BLaER1 (cell line): ENCODE data around the gene EIF6.

Experiments
- H3K27ac ChIP-seq: shearing (Covaris generic); formaldehyde crosslinking; 2 replicates; pipeline ENCODE4 v1.8.1; 2022
- H3K27me3 ChIP-seq: shearing (Covaris generic); formaldehyde crosslinking; 2 replicates; pipeline ENCODE4 v1.8.1; 2022
- H3K36me3 ChIP-seq: shearing (Covaris generic); formaldehyde crosslinking; 2 replicates; pipeline ENCODE4 v1.8.1; 2022
- H3K4me1 ChIP-seq: shearing (Covaris generic); formaldehyde crosslinking; 2 replicates; pipeline ENCODE4 v1.8.1; 2022
- H3K4me2 ChIP-seq: shearing (Covaris generic); formaldehyde crosslinking; 2 replicates; pipeline ENCODE4 v1.8.1; 2022
- H3K4me3 ChIP-seq: shearing (Covaris generic); formaldehyde crosslinking; 2 replicates; pipeline ENCODE4 v1.8.1; 2022
- H3K9ac ChIP-seq: shearing (Covaris generic); formaldehyde crosslinking; 2 replicates; pipeline ENCODE4 v1.8.1; 2022
- H3K9me3 ChIP-seq: shearing (Covaris generic); formaldehyde crosslinking; 2 replicates; pipeline ENCODE4 v1.8.1; 2022
- H4K20me1 ChIP-seq: shearing (Covaris generic); formaldehyde crosslinking; 2 replicates; pipeline ENCODE4 v1.8.1; 2022
- Cebpa-rat ChIP-seq: shearing (Covaris generic); IDR thresholded peaks from 2 replicates; pipeline ENCODE4 v1.8.1; 2022

Gene EIF6

GRCh38 chr20:35302421-35303335 is 18.1 kb upstream of the EIF6 start:
- no peak overlapping the region for H3K4me2 ChIP-seq
- H3K9me3 ChIP-seq = no peaks in the 10 kb centered on the region
- H3K4me3 ChIP-seq = no peak overlapping the region
- H4K20me1 ChIP-seq = no peaks in the 10 kb centered on the region
- no peak for TF ChIP-seq Cebpa-rat
- peaks cover 40% of the 10 kb centered on the region for H3K36me3 ChIP-seq
- no peaks in the 10 kb centered on the region for H3K27me3 ChIP-seq
- H3K27ac ChIP-seq = no peak overlapping the region
- H3K4me1 ChIP-seq = peaks cover 2% of the 10 kb centered on the region
- H3K9ac ChIP-seq = no peak overlapping the region

- Histone ChIP-seq H3K27me3 (no peaks in the 10 kb centered on the region; the same call in 1 of the 2 replicates), H3K9ac (no peak overlapping the region), H3K4me1 (no peaks in the 10 kb centered on the region), H4K20me1 (no peaks in the 10 kb centered on the region), H3K4me2 (no peak overlapping the region), H3K36me3 (peaks cover 36% of the 10 kb centered on the region), H3K9me3 (no peaks in the 10 kb centered on the region), H3K27ac (no peak overlapping the region), H3K4me3 (no peak overlapping the region)
- no peak for TF ChIP-seq Cebpa-rat
Observed at GRCh38 chr20:35301426-35301825, 16.9 kb upstream of the EIF6 start.

GRCh38 chr20:35300469-35301262 is 16.1 kb upstream of the EIF6 start:
- TF ChIP-seq Cebpa-rat = no peak
- H3K4me2 ChIP-seq = no peak overlapping the region
- no peaks in the 10 kb centered on the region for H3K4me1 ChIP-seq
- no peak overlapping the region for H3K4me3 ChIP-seq
- H3K9me3 ChIP-seq = no peaks in the 10 kb centered on the region
- no peaks in the 10 kb centered on the region; the same call in 1 of the 2 replicates for H3K27me3 ChIP-seq
- H3K36me3 ChIP-seq = peaks cover 28% of the 10 kb centered on the region
- H3K27ac ChIP-seq = no peak overlapping the region
- no peak overlapping the region for H3K9ac ChIP-seq
- no peaks in the 10 kb centered on the region for H4K20me1 ChIP-seq

- Histone ChIP-seq H3K4me2 (no peak overlapping the region), H3K9ac (no peak overlapping the region), H3K27me3 (no peaks in the 10 kb centered on the region; the same call in 1 of the 2 replicates), H3K36me3 (peaks cover 20% of the 10 kb centered on the region), H3K4me3 (no peak overlapping the region), H3K9me3 (no peaks in the 10 kb centered on the region), H3K4me1 (no peaks in the 10 kb centered on the region), H3K27ac (no peak overlapping the region), H4K20me1 (no peaks in the 10 kb centered on the region)
- TF ChIP-seq Cebpa-rat = no peak
Observed at GRCh38 chr20:35299780-35300179, 15.2 kb upstream of the EIF6 start.

GRCh38 chr20:35298264-35298663 is 13.7 kb upstream of the EIF6 start:
- no peak overlapping the region for H3K27ac ChIP-seq
- no peaks in the 10 kb centered on the region; the same call in 1 of the 2 replicates for H3K27me3 ChIP-seq

GRCh38 chr20:35297740-35298139 is 13.2 kb upstream of the EIF6 start:
- H3K9ac ChIP-seq = no peak overlapping the region
- H3K4me2 ChIP-seq = no peak overlapping the region
- TF ChIP-seq Cebpa-rat = no peak
- H3K27ac ChIP-seq = no peak overlapping the region
- no peaks in the 10 kb centered on the region for H4K20me1 ChIP-seq
- H3K4me1 ChIP-seq = no peaks in the 10 kb centered on the region
- H3K9me3 ChIP-seq = no peaks in the 10 kb centered on the region
- no peak overlapping the region for H3K4me3 ChIP-seq
- H3K27me3 ChIP-seq = no peaks in the 10 kb centered on the region; the same call in 1 of the 2 replicates
- H3K36me3 ChIP-seq = peaks cover 10% of the 10 kb centered on the region; the same call in 1 of the 2 replicates

More at GRCh38 chr20:35298264-35298663, 13.7 kb upstream of the EIF6 start:
- no peak for TF ChIP-seq Cebpa-rat
- no peaks in the 10 kb centered on the region for H3K9me3 ChIP-seq
- H3K4me1 ChIP-seq = no peaks in the 10 kb centered on the region
- no peaks in the 10 kb centered on the region for H4K20me1 ChIP-seq
- no peak overlapping the region for H3K4me2 ChIP-seq
- peaks cover 16% of the 10 kb centered on the region for H3K36me3 ChIP-seq
- no peak overlapping the region for H3K4me3 ChIP-seq
- H3K9ac ChIP-seq = no peak overlapping the region

- no peaks in the 10 kb centered on the region for H4K20me1 ChIP-seq
- no peaks in the 10 kb centered on the region; the same call in 1 of the 2 replicates for H3K27me3 ChIP-seq
- peaks cover 7% of the 10 kb centered on the region; the same call in 1 of the 2 replicates for H3K36me3 ChIP-seq
- H3K9ac ChIP-seq = no peak overlapping the region
- TF ChIP-seq Cebpa-rat = no peak
- H3K4me1 ChIP-seq = no peaks in the 10 kb centered on the region
- H3K4me2 ChIP-seq = no peak overlapping the region
- no peak overlapping the region for H3K27ac ChIP-seq
- no peak overlapping the region for H3K4me3 ChIP-seq
- H3K9me3 ChIP-seq = no peaks in the 10 kb centered on the region
Observed at GRCh38 chr20:35297155-35297554, 12.6 kb upstream of the EIF6 start.

GRCh38 chr20:35296101-35296554 is 11.6 kb upstream of the EIF6 start:
- Histone ChIP-seq H3K4me2 (no peak overlapping the region), H3K9me3 (no peaks in the 10 kb centered on the region), H3K36me3 (no peaks in the 10 kb centered on the region), H3K27me3 (no peaks in the 10 kb centered on the region; the same call in 1 of the 2 replicates), H3K4me1 (no peaks in the 10 kb centered on the region), H3K4me3 (no peak overlapping the region), H3K27ac (no peak overlapping the region), H3K9ac (no peak overlapping the region), H4K20me1 (no peaks in the 10 kb centered on the region)
- no peak for TF ChIP-seq Cebpa-rat

GRCh38 chr20:35295674-35296073 is 11.1 kb upstream of the EIF6 start:
- no peak overlapping the region for H3K4me3 ChIP-seq
- no peak for TF ChIP-seq Cebpa-rat
- H3K27ac ChIP-seq = no peak overlapping the region
- no peaks in the 10 kb centered on the region for H4K20me1 ChIP-seq
- H3K4me2 ChIP-seq = no peak overlapping the region
- H3K9me3 ChIP-seq = no peaks in the 10 kb centered on the region
- H3K36me3 ChIP-seq = no peaks in the 10 kb centered on the region
- no peaks in the 10 kb centered on the region; the same call in 1 of the 2 replicates for H3K27me3 ChIP-seq
- H3K9ac ChIP-seq = no peak overlapping the region
- no peaks in the 10 kb centered on the region for H3K4me1 ChIP-seq
